K562 (cell line): ENCODE results near the gene NRP2. TPM values are rescaled to one million over a fixed set of nuclear protein-coding genes. Genes with fewer than 3 reads are reported as not detected.

ENCODE experiments used
- MGA ChIP-seq: fragments of 450-650 bp; IDR thresholded peaks from 2 replicates; pipeline ENCODE4 v1.6.1; 2016; ENCODE audit warnings: mild to moderate bottlenecking, moderate library complexity
- OTX1 ChIP-seq: fragments of 450-650 bp; formaldehyde crosslinking; IDR thresholded peaks from 2 replicates; pipeline ENCODE4 v1.4.0; 2022; ENCODE audit warnings: mild to moderate bottlenecking
- ZNF518B ChIP-seq: fragments of 250-450 bp; sonication (Bioruptor Pico); IDR thresholded peaks from 2 replicates; pipeline ENCODE4 v1.5.0; 2021; ENCODE audit warnings: mild to moderate bottlenecking, moderate library complexity
- polyA plus RNA-seq, 8 experiments: library from polyadenylated mRNA; depleted of rRNA in 4 of 8; stranded (reverse) in 5 of 8; unstranded in 3 of 8; fragments of >200 nt; fragmentation: Nextera tagmentation in 2 of 8; fragmentation: Illumina TruSeq in 1 of 8; extraction: Ambion mirVana in 2 of 8; extraction: Trizol in 1 of 8; gene quantifications; 2 replicates each; pipeline versions ENCODE4 v1.2.1 to v1.2.3, GENCODE V29; 2011 to 2014; ENCODE audit warnings: inconsistent platforms in 1 of 8, missing spikeins in 1 of 8
- total RNA-seq, 7 experiments: library from RNA; depleted of rRNA in 6 of 7; stranded (reverse); fragments of >200 nt in 6 of 7; fragmentation: Illumina TruSeq in 2 of 7; extraction: Trizol in 2 of 7; gene quantifications; 2 replicates each; pipeline versions ENCODE4 v1.2.1 to v1.2.3, GENCODE V29; 2011 to 2021; ENCODE audit warnings: low replicate concordance in 1 of 7

The NRP2 gene
- total and polyA plus RNA-seq, 9 of the 15 experiments (the other 6 are each of a cell fraction or from before 2014, with no cell fraction given), result 0.05 to 0.31 (median 0.15) TPM; not detected in 5

GRCh38 chr2:205701509-205701908 lies 19.2 kb downstream of the NRP2 start (continued):
- TF ChIP-seq ZNF518B (CRISPR knock-in tag), result no peak
- no peak for TF ChIP-seq MGA
- TF ChIP-seq OTX1 (CRISPR knock-in tag), result no peak
